Kidney capillary endothelial cell (primary cell): Measurements from ENCODE around the gene DIPK1C.

Source experiments
- DNase-seq: peaks from one replicate; pipeline ENCODE4 v3.0.0-alpha.2; 2018; ENCODE audit warnings: low spot score

The DIPK1C gene

GRCh38 chr18:74419761-74420160 lies 37.3 kb downstream of the DIPK1C start:
- DNase-seq: no peak

- no peak for DNase-seq
These were observed 39.1 kb downstream of the DIPK1C start for GRCh38 chr18:74418023-74418422.

GRCh38 chr18:74416124-74416523 lies 41.0 kb downstream of the DIPK1C start:
- no peak for DNase-seq

GRCh38 chr18:74414953-74415515 lies 42.1 kb downstream of the DIPK1C start:
- no peak for DNase-seq

GRCh38 chr18:74413836-74414235 lies 43.3 kb downstream of the DIPK1C start:
- no peak for DNase-seq

- DNase-seq: no peak
These were observed 44.8 kb downstream of the DIPK1C start for GRCh38 chr18:74412116-74412880.

GRCh38 chr18:74411475-74411874 lies 45.6 kb downstream of the DIPK1C start:
- no peak for DNase-seq

- DNase-seq: no peak
These were observed 46.6 kb downstream of the DIPK1C start for GRCh38 chr18:74410441-74410992.

GRCh38 chr18:74407888-74408287 lies 49.2 kb downstream of the DIPK1C start:
- DNase-seq: no peak

- DNase-seq: no peak
These were observed 54.2 kb downstream of the DIPK1C start for GRCh38 chr18:74402806-74403433.

GRCh38 chr18:74400813-74401212 lies 56.3 kb downstream of the DIPK1C start:
- DNase-seq: no peak

GRCh38 chr18:74399091-74399887 lies 57.8 kb downstream of the DIPK1C start:
- DNase-seq: no peak

- DNase-seq: no peak
These were observed 59.5 kb downstream of the DIPK1C start for GRCh38 chr18:74397572-74397971.

- no peak for DNase-seq
These were observed 60.6 kb downstream of the DIPK1C start for GRCh38 chr18:74396171-74397169.

GRCh38 chr18:74395648-74396154 lies 61.4 kb downstream of the DIPK1C start:
- DNase-seq: no peak

GRCh38 chr18:74395006-74395405 lies 62.1 kb downstream of the DIPK1C start:
- no peak for DNase-seq

GRCh38 chr18:74392323-74392722 lies 64.8 kb downstream of the DIPK1C start:
- no peak for DNase-seq

- no peak for DNase-seq
These were observed 66.2 kb downstream of the DIPK1C start for GRCh38 chr18:74390900-74391299.

GRCh38 chr18:74389991-74390390 lies 67.1 kb downstream of the DIPK1C start:
- no peak for DNase-seq

- DNase-seq: peak; percentile 2
These were observed 67.8 kb downstream of the DIPK1C start for GRCh38 chr18:74389171-74389927.
